K562 (cell line): ENCODE measurements around the gene UBE2J2. TPM values are rescaled to one million over a fixed set of nuclear protein-coding genes. Genes with fewer than 3 reads are reported as not detected.
A peak's percentile ranks its signal among the peaks of the same experiment; 100 is the strongest.

ENCODE experiments used
- ARID1B ChIP-seq: fragments of 450-650 bp; IDR thresholded peaks from 2 replicates; pipeline ENCODE4 v1.6.1; 2016; ENCODE audit warnings: antibody characterized with exemption, mild to moderate bottlenecking, inconsistent platforms
- ATF1 ChIP-seq, 2 experiments: fragments of 450-650 bp in 1 of 2; IDR thresholded peaks; 2 replicates each; pipeline ENCODE4 v1.6.1; 2016; ENCODE audit warnings: missing compliant biosample characterization in 1 of 2, missing genetic modification characterization in 1 of 2
- BRCA1 ChIP-seq, 2 experiments: fragments of 450-650 bp in 1 of 2; sonication (generic) in 1 of 2; formaldehyde crosslinking in 1 of 2; IDR thresholded peaks; 2 replicates each; pipeline versions ENCODE4 v1.5.0 to v1.6.1; 2017 to 2020; ENCODE audit warnings: mild to moderate bottlenecking in 1 of 2, missing genetic modification reagents in 1 of 2
- KDM2B ChIP-seq: fragments of 250-450 bp; sonication (Bioruptor Pico); IDR thresholded peaks from 2 replicates; pipeline ENCODE4 v1.8.0; 2021; ENCODE audit warnings: mild to moderate bottlenecking, moderate library complexity
- MCM7 ChIP-seq, 2 experiments: fragments of 450-650 bp; IDR thresholded peaks; 2 replicates each; pipeline ENCODE4 v1.6.1; 2016 to 2018
- MYNN ChIP-seq, 2 experiments: sonication (generic); formaldehyde crosslinking in 1 of 2; IDR thresholded peaks; 2 replicates each; pipeline versions ENCODE4 v1.5.0 to v1.6.1; 2016 to 2020; ENCODE audit warnings: antibody characterized with exemption in 1 of 2, missing genetic modification reagents in 1 of 2
- POLR2B ChIP-seq: fragments of 450-650 bp; IDR thresholded peaks from 2 replicates; pipeline ENCODE4 v1.6.1; 2018; ENCODE audit warnings: low read depth; ENCODE audit not compliant: partially characterized antibody
- POLR2H ChIP-seq: IDR thresholded peaks from 2 replicates; pipeline ENCODE4 v1.6.1; 2016; ENCODE audit warnings: missing genetic modification characterization, low read depth, mild to moderate bottlenecking, control low read depth, missing compliant biosample characterization, moderate library complexity
- RAD21 ChIP-seq, 2 experiments: fragments of 250-450 bp in 1 of 2; fragments of 450-650 bp in 1 of 2; sonication (Bioruptor Pico) in 1 of 2; formaldehyde crosslinking in 1 of 2; IDR thresholded peaks in 1 of 2; conservative IDR thresholded peaks in 1 of 2; 2 replicates each; pipeline versions ENCODE4 v1.4.0 to v1.8.0; 2020 to 2022; ENCODE audit warnings: mild to moderate bottlenecking in 2 of 2, moderate library complexity in 1 of 2
- RBM25 ChIP-seq: fragments of 200-400 bp; formaldehyde crosslinking; IDR thresholded peaks from 2 replicates; pipeline ENCODE4 v1.6.1; 2018; ENCODE audit warnings: low read length, low read depth, moderate library complexity; ENCODE audit not compliant: severe bottlenecking
- SMAD1 ChIP-seq: fragments of 150-350 bp; IDR thresholded peaks from 2 replicates; pipeline ENCODE4 v1.6.1; 2014; ENCODE audit warnings: low read length, low read depth; ENCODE audit not compliant: partially characterized antibody
- SMARCE1 ChIP-seq: fragments of 450-650 bp; IDR thresholded peaks from 2 replicates; pipeline ENCODE4 v1.7.1; 2016; ENCODE audit warnings: mild to moderate bottlenecking
- TBL1XR1 ChIP-seq, 2 experiments: IDR thresholded peaks; 2 replicates each; pipeline ENCODE4 v1.6.1; 2012; ENCODE audit warnings: improper control_type of control experiment in 2 of 2, low read length in 2 of 2, mild to moderate bottlenecking in 1 of 2
- TCFL5 ChIP-seq: fragments of 250-450 bp; sonication (Bioruptor Pico); conservative IDR thresholded peaks from 2 replicates; pipeline ENCODE4 v1.6.1; 2021; ENCODE audit warnings: mild to moderate bottlenecking, moderate library complexity, matching md5 sums
- TEAD2 ChIP-seq: fragments of 450-650 bp; IDR thresholded peaks from 2 replicates; pipeline ENCODE4 v1.6.1; 2016; ENCODE audit warnings: missing genetic modification characterization, control low read depth, missing compliant biosample characterization
- TGIF2 ChIP-seq: sonication (generic); formaldehyde crosslinking; IDR thresholded peaks from 2 replicates; pipeline ENCODE4 v1.8.1; 2022; ENCODE audit warnings: mild to moderate bottlenecking, missing genetic modification reagents, moderate library complexity
- YY1 ChIP-seq, 3 experiments: IDR thresholded peaks; 2 replicates each; pipeline ENCODE4 v1.6.1; 2011; ENCODE audit warnings: low read length in 2 of 3, mild to moderate bottlenecking in 2 of 3, moderate library complexity in 2 of 3, borderline replicate concordance in 1 of 3, control low read depth in 1 of 3, low read depth in 1 of 3; ENCODE audit not compliant: insufficient read depth in 3 of 3, insufficient replicate concordance in 2 of 3, control insufficient read depth in 1 of 3, insufficient read length in 1 of 3; ENCODE audit errors: extremely low read depth in 1 of 3
- ZC3H4 ChIP-seq: sonication (generic); formaldehyde crosslinking; IDR thresholded peaks from 2 replicates; pipeline ENCODE4 v1.9.0; 2021; ENCODE audit warnings: missing genetic modification reagents, borderline replicate concordance
- ZNF274 ChIP-seq: IDR thresholded peaks from 2 replicates; pipeline ENCODE4 v1.6.1; 2011; ENCODE audit warnings: low read depth, mild to moderate bottlenecking, low read length, moderate library complexity, borderline replicate concordance
- ZNF282 ChIP-seq: sonication (generic); formaldehyde crosslinking; IDR thresholded peaks from 2 replicates; pipeline ENCODE4 v1.8.1; 2023; ENCODE audit warnings: missing genetic modification reagents
- ZNF75A ChIP-seq: fragments of 450-650 bp; formaldehyde crosslinking; IDR thresholded peaks from 2 replicates; pipeline ENCODE4 v1.4.0; 2020; ENCODE audit warnings: mild to moderate bottlenecking
- polyA plus RNA-seq, 8 experiments: library from polyadenylated mRNA; depleted of rRNA in 4 of 8; stranded (reverse) in 5 of 8; unstranded in 3 of 8; fragments of >200 nt; fragmentation: Nextera tagmentation in 2 of 8; fragmentation: Illumina TruSeq in 1 of 8; extraction: Ambion mirVana in 2 of 8; extraction: Trizol in 1 of 8; gene quantifications; 2 replicates each; pipeline versions ENCODE4 v1.2.1 to v1.2.3, GENCODE V29; 2011 to 2014; ENCODE audit warnings: inconsistent platforms in 1 of 8, missing spikeins in 1 of 8
- total RNA-seq, 7 experiments: library from RNA; depleted of rRNA in 6 of 7; stranded (reverse); fragments of >200 nt in 6 of 7; fragmentation: Illumina TruSeq in 2 of 7; extraction: Trizol in 2 of 7; gene quantifications; 2 replicates each; pipeline versions ENCODE4 v1.2.1 to v1.2.3, GENCODE V29; 2011 to 2021; ENCODE audit warnings: low replicate concordance in 1 of 7
- TF ChIP-seq, protein P1 (sequence below): IDR thresholded peaks from 2 replicates; pipeline ENCODE4 v1.6.1; 2011; ENCODE audit not compliant: insufficient read length; ENCODE audit errors: extremely low read depth
- TF ChIP-seq, protein P2 (sequence below): fragments of 250-450 bp; sonication (Bioruptor Pico); IDR thresholded peaks from 2 replicates; pipeline ENCODE4 v1.5.0; 2020; ENCODE audit warnings: mild to moderate bottlenecking
- TF ChIP-seq, protein P3 (sequence below): sonication (generic); formaldehyde crosslinking; IDR thresholded peaks from 2 replicates; pipeline ENCODE4 v1.8.1; 2023; ENCODE audit warnings: mild to moderate bottlenecking, missing genetic modification reagents, moderate library complexity

Gene UBE2J2
- total and polyA plus RNA-seq, 9 of the 15 experiments (the other 6 are each of a cell fraction or from before 2014, with no cell fraction given): 0.93 to 112 (median 75.5) TPM

DNA sequence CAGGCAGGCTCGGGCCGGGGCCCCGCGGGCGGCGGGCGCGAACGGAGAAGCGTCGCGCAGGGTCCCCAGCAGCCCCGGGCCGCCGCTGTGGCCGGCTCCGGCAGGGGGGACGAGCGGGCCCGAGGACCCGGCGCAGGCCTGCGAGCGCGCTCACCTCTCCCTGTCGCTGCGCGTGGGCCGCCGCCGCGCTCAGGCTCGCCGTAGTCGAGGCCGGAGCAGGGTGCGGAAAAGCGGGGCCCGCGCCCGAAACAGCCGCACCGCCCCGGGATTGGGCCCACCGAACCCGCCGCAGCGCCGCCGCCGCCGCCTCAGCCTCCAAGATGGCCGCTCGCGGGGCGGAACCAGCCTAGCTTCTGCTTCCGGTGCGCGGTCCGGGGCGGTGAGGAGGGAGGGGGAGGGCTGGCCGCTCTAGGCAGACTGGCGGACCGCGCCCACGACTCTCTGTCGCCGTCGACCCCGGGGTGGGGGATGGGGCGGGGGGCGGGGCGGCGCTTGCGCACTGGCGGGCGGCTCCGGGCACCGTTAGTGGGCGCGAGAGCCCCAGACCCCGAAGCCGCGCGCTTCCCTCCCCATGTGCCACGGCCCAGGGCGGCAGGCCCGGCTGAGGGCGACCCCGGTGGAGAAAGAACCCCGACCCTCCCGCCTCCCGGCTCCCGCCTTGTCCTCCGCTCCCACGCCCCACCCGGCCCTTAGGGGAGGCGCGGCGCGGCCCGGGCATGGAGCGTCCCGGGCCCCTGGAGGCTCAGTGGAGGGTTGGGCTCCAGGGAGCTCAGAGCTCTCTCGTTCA, at the start of gene UBE2J2 (continued):
- TF ChIP-seq ZC3H4 (CRISPR knock-in tag): no peak
- TF ChIP-seq RAD21 (CRISPR knock-in tag; conservative IDR thresholded peaks at IDR 0.05 in 1 of 2, IDR thresholded peaks at IDR 0.05 in 1 of 2): no peak
- TF ChIP-seq MCM7 (IDR thresholded peaks at IDR 0.05): no peak
- no peak for TF ChIP-seq ARID1B
- no peak for TF ChIP-seq TEAD2
- no peak for TF ChIP-seq ZNF75A (CRISPR knock-in tag)
- no peak for TF ChIP-seq MYNN (IDR thresholded peaks at IDR 0.05)
- no peak for TF ChIP-seq MYNN (CRISPR knock-in tag; IDR thresholded peaks at IDR 0.05)
- TF ChIP-seq, protein P1, sequence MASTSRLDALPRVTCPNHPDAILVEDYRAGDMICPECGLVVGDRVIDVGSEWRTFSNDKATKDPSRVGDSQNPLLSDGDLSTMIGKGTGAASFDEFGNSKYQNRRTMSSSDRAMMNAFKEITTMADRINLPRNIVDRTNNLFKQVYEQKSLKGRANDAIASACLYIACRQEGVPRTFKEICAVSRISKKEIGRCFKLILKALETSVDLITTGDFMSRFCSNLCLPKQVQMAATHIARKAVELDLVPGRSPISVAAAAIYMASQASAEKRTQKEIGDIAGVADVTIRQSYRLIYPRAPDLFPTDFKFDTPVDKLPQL: no peak
- no peak; the same call in 1 of the 2 replicates for TF ChIP-seq TGIF2
- TF ChIP-seq RBM25: no peak
- TF ChIP-seq TBL1XR1 (IDR thresholded peaks at IDR 0.05; ENCODE audit: low read length in 2 of 2): no peak
- TF ChIP-seq ATF1 (CRISPR knock-in tag; IDR thresholded peaks at IDR 0.05): no peak
- no peak for TF ChIP-seq ATF1 (tag; IDR thresholded peaks at IDR 0.05)
- TF ChIP-seq, protein P2, sequence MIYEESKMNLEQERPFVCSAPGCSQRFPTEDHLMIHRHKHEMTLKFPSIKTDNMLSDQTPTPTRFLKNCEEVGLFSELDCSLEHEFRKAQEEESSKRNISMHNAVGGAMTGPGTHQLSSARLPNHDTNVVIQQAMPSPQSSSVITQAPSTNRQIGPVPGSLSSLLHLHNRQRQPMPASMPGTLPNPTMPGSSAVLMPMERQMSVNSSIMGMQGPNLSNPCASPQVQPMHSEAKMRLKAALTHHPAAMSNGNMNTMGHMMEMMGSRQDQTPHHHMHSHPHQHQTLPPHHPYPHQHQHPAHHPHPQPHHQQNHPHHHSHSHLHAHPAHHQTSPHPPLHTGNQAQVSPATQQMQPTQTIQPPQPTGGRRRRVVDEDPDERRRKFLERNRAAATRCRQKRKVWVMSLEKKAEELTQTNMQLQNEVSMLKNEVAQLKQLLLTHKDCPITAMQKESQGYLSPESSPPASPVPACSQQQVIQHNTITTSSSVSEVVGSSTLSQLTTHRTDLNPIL: no peak
- no peak for TF ChIP-seq TCFL5
- TF ChIP-seq, protein P3, sequence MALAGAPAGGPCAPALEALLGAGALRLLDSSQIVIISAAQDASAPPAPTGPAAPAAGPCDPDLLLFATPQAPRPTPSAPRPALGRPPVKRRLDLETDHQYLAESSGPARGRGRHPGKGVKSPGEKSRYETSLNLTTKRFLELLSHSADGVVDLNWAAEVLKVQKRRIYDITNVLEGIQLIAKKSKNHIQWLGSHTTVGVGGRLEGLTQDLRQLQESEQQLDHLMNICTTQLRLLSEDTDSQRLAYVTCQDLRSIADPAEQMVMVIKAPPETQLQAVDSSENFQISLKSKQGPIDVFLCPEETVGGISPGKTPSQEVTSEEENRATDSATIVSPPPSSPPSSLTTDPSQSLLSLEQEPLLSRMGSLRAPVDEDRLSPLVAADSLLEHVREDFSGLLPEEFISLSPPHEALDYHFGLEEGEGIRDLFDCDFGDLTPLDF: peak; percentile 19; the same call in 1 of the 2 replicates
- TF ChIP-seq BRCA1 (IDR thresholded peaks at IDR 0.05): no peak
- TF ChIP-seq BRCA1 (CRISPR knock-in tag; IDR thresholded peaks at IDR 0.05): no peak
- TF ChIP-seq KDM2B (CRISPR knock-in tag): 0 out of 2 replicates have a peak, but pooled peaks have one; percentile 70
- TF ChIP-seq ZNF282 (CRISPR knock-in tag): peak; percentile 86
- TF ChIP-seq YY1 (IDR thresholded peaks at IDR 0.05; ENCODE audit: borderline replicate concordance in 1 of 3, control insufficient read depth in 1 of 3, extremely low read depth in 1 of 3, insufficient read depth in 3 of 3, insufficient read length in 1 of 3, insufficient replicate concordance in 2 of 3, low read depth in 1 of 3, low read length in 2 of 3): peak; percentile 90 to 99 (median 98)
- TF ChIP-seq SMAD1: no peak
- TF ChIP-seq POLR2B: peak; percentile 66
- TF ChIP-seq ZNF274: no peak
- TF ChIP-seq POLR2H (tag): no peak
- TF ChIP-seq SMARCE1: no peak
